HEK293T (cell line): ENCODE data around the gene DCDC2B.

Source experiments
- ARNT ChIP-seq: fragments of 450-650 bp; IDR thresholded peaks from 2 replicates; pipeline ENCODE4 v1.6.1; 2017; ENCODE audit warnings: mild to moderate bottlenecking
- BHLHE40 ChIP-seq: fragments of 450-650 bp; IDR thresholded peaks from 2 replicates; pipeline ENCODE4 v1.6.1; 2016; ENCODE audit warnings: mild to moderate bottlenecking, moderate library complexity, borderline replicate concordance
- CTBP1 ChIP-seq: fragments of 450-650 bp; IDR thresholded peaks from 2 replicates; pipeline ENCODE4 v1.6.1; 2016; ENCODE audit warnings: borderline replicate concordance
- ELF4 ChIP-seq: fragments of 450-650 bp; IDR thresholded peaks from 2 replicates; pipeline ENCODE4 v1.6.1; 2017; ENCODE audit warnings: antibody characterized with exemption
- FOXK2 ChIP-seq: fragments of 450-650 bp; IDR thresholded peaks from 2 replicates; pipeline ENCODE4 v1.6.1; 2016; ENCODE audit warnings: mild to moderate bottlenecking
- FOXM1 ChIP-seq: fragments of 450-650 bp; IDR thresholded peaks from 2 replicates; pipeline ENCODE4 v1.6.1; 2017; ENCODE audit warnings: mild to moderate bottlenecking, borderline replicate concordance
- L3MBTL2 ChIP-seq: fragments of 450-650 bp; conservative IDR thresholded peaks from 2 replicates; pipeline ENCODE4 v1.6.1; 2016; ENCODE audit warnings: mild to moderate bottlenecking
- LEF1 ChIP-seq: fragments of 450-650 bp; IDR thresholded peaks from 2 replicates; pipeline ENCODE4 v1.6.1; 2017; ENCODE audit warnings: mild to moderate bottlenecking, borderline replicate concordance
- NFRKB ChIP-seq: fragments of 450-650 bp; IDR thresholded peaks from 2 replicates; pipeline ENCODE4 v1.6.1; 2016; ENCODE audit warnings: mild to moderate bottlenecking, moderate library complexity
- SP1 ChIP-seq: fragments of 450-650 bp; IDR thresholded peaks from 2 replicates; pipeline ENCODE4 v1.6.1; 2017
- SUZ12 ChIP-seq: fragments of 450-650 bp; IDR thresholded peaks from 2 replicates; pipeline ENCODE4 v1.6.1; 2016; ENCODE audit warnings: mild to moderate bottlenecking
- ZNF384 ChIP-seq: fragments of 450-650 bp; IDR thresholded peaks from 2 replicates; pipeline ENCODE4 v1.6.1; 2016

- TF ChIP-seq SUZ12 (no peak), FOXK2 (no peak), BHLHE40 (no peak), ZNF384 (no peak), FOXM1 (no peak), L3MBTL2 (no peak), NFRKB (no peak), SP1 (no peak), CTBP1 (no peak), ARNT (no peak), ELF4 (no peak), LEF1 (no peak)
Measured at GRCh38 chr1:32199043-32199716, 9.7 kb upstream of the DCDC2B start.
